Panc1 (cell line): ENCODE measurements around the gene FBLN1. TPM values are rescaled to one million over a fixed set of nuclear protein-coding genes. Genes with fewer than 3 reads are reported as not detected.

Experiments
- ATAC-seq: fragments of 200-7000 bp; cut with Tn5 transposase; 2 replicates; pipeline ENCODE4 v1.9.1; 2020; ENCODE audit warnings: mild to moderate bottlenecking, moderate library complexity
- BruUV-seq: library from RNA; stranded (reverse); fragments of 400-500 nt; replicated peaks from 2 replicates; lab custom pipeline; 2021; lab: Mats Ljungman, UMichigan
- CTCF ChIA-PET: fragments of 300-600 bp; sonication (Branson Sonifier 250); formaldehyde crosslinking; loops from one replicate; lab custom pipeline; 2022; ENCODE audit warnings: antibody characterized with exemption; lab: Charles Lee
- POLR2A ChIA-PET: fragments of 300-600 bp; sonication (Branson Sonifier 250); formaldehyde crosslinking; loops from one replicate; lab custom pipeline; 2022; ENCODE audit warnings: antibody characterized with exemption; lab: Charles Lee
- DNase-seq: peaks from one replicate; pipeline ENCODE4 v3.0.0-alpha.2; 2010; ENCODE audit warnings: low read depth, low spot score
- H3K27ac ChIP-seq: 2 replicates; pipeline ENCODE4 v1.5.1; 2011; ENCODE audit warnings: mild to moderate bottlenecking, low read length, inconsistent platforms
- H3K27me3 ChIP-seq: fragments of 200-500 bp; sonication (Bioruptor generic); 2 replicates; pipeline ENCODE4 v1.6.0; 2014; ENCODE audit warnings: low read length, inconsistent platforms; ENCODE audit not compliant: control insufficient read depth, insufficient read depth
- H3K36me3 ChIP-seq: fragments of 200-500 bp; sonication (Bioruptor generic); 2 replicates; pipeline ENCODE4 v1.5.1; 2014; ENCODE audit warnings: inconsistent platforms, mild to moderate bottlenecking, low read length, moderate library complexity; ENCODE audit not compliant: control insufficient read depth, insufficient read depth
- H3K4me1 ChIP-seq: 2 replicates; pipeline ENCODE4 v1.5.1; 2011; ENCODE audit warnings: inconsistent platforms, mild to moderate bottlenecking, low read length, moderate library complexity; ENCODE audit not compliant: control insufficient read depth, insufficient read depth
- H3K4me3 ChIP-seq, 2 experiments: 2 replicates each; pipeline ENCODE4 v1.5.1; 2011 to 2012; ENCODE audit warnings: low read depth in 2 of 2, low read length in 2 of 2, mild to moderate bottlenecking in 2 of 2, inconsistent platforms in 1 of 2, moderate library complexity in 1 of 2
- H3K9me3 ChIP-seq: fragments of 200-500 bp; sonication (Bioruptor generic); 2 replicates; pipeline ENCODE4 v1.5.1; 2014; ENCODE audit warnings: low read depth, mild to moderate bottlenecking, inconsistent platforms, low read length, moderate library complexity; ENCODE audit not compliant: control insufficient read depth, insufficient read depth
- CTCF ChIP-seq: fragments of 450-650 bp; IDR thresholded peaks from 2 replicates; pipeline ENCODE4 v1.5.1; 2017; ENCODE audit warnings: mild to moderate bottlenecking
- POLR2AphosphoS5 ChIP-seq: IDR thresholded peaks from 2 replicates; pipeline ENCODE4 v1.6.1; 2012; ENCODE audit warnings: mild to moderate bottlenecking, low read depth, low read length, moderate library complexity
- REST ChIP-seq, 2 experiments: IDR thresholded peaks; 2 replicates each; pipeline ENCODE4 v1.6.1; 2011 to 2012; ENCODE audit warnings: low read depth in 2 of 2, control low read depth in 1 of 2, low read length in 1 of 2, mild to moderate bottlenecking in 1 of 2, moderate library complexity in 1 of 2; ENCODE audit not compliant: insufficient read depth in 1 of 2
- SIN3A ChIP-seq: IDR thresholded peaks from 2 replicates; pipeline ENCODE4 v1.6.1; 2012; ENCODE audit warnings: low read depth, mild to moderate bottlenecking, low read length, moderate library complexity, borderline replicate concordance; ENCODE audit not compliant: insufficient read depth
- TCF7L2 ChIP-seq: IDR thresholded peaks from 2 replicates; pipeline ENCODE4 v1.6.1; 2011; ENCODE audit warnings: mild to moderate bottlenecking, low read depth, low read length, inconsistent platforms
- in situ Hi-C: cut with HindIII; loops from 2 replicates; pipeline ENCODE4 v1.10.0; 2016; ENCODE audit warnings: low sequenced_read_pairs, low pct_unique_long_range_greater_than_20kb
- intact Hi-C: fragments of 100-400 bp; cut with micrococcal nuclease; formaldehyde crosslinking; loops from one replicate; pipeline ENCODE4 v1.10.0; 2022; ENCODE audit not compliant: unreplicated experiment
- total RNA-seq: library from RNA; stranded (reverse); gene quantifications from one replicate; pipeline ENCODE4 v1.2.1, GENCODE V29; 2021; ENCODE audit not compliant: unreplicated experiment

FBLN1 gene
- total RNA-seq, 1 experiment from 2014 or later = 143 TPM

- Histone ChIP-seq H3K4me1 (no peaks in the 10 kb centered on the region), H3K27ac (no peak overlapping the region), H3K27me3 (no peaks in the 10 kb centered on the region), H3K9me3 (no peaks in the 10 kb centered on the region; the same call in 1 of the 2 replicates), H3K36me3 (no peaks in the 10 kb centered on the region), H3K4me3 (no peak overlapping the region)
- DNase-seq = no peak
- ChIA-PET POLR2A (interaction anchor here (0.6 kb wide), 1 partner anchor 310 kb away, joined by 11 read pairs; no protein-coding TSS in a partner anchor), CTCF (interaction anchor here (0.5 kb wide), 1 partner anchor 41 kb away, joined by 3 read pairs; no protein-coding TSS in a partner anchor)
- TF ChIP-seq CTCF (no peak), REST (IDR thresholded peaks at IDR 0.05; ENCODE audit: insufficient read depth in 1 of 2, low read depth in 2 of 2, low read length in 1 of 2) (no peak), POLR2AphosphoS5 (no peak), SIN3A (no peak), TCF7L2 (no peak)
- no TSS peak for BruUV-seq
- in situ Hi-C loops (no loop called here), intact Hi-C loops (no loop called here)
- ATAC-seq = no peak
These were observed 60.8 kb downstream of the FBLN1 start for GRCh38 chr22:45563362-45564040.

GRCh38 chr22:45564349-45565030 is 61.8 kb downstream of the FBLN1 start:
- ChIA-PET CTCF (no interaction called here), POLR2A (no interaction called here)
- H3K27ac ChIP-seq = no peak overlapping the region
- ATAC-seq (no peak; the same call in 1 of the 2 replicates), DNase-seq (no peak)
- no peak overlapping the region for H3K4me3 ChIP-seq
- H3K9me3 ChIP-seq = no peaks in the 10 kb centered on the region; the same call in 1 of the 2 replicates
- H3K27me3 ChIP-seq = no peaks in the 10 kb centered on the region
- intact Hi-C loops = no loop called here
- no TSS peak for BruUV-seq
- TF ChIP-seq SIN3A (no peak), CTCF (no peak), TCF7L2 (no peak), REST (IDR thresholded peaks at IDR 0.05; ENCODE audit: insufficient read depth in 1 of 2, low read depth in 2 of 2, low read length in 1 of 2) (no peak), POLR2AphosphoS5 (no peak)
- no peaks in the 10 kb centered on the region for H3K4me1 ChIP-seq
- in situ Hi-C loops = no loop called here
- no peaks in the 10 kb centered on the region for H3K36me3 ChIP-seq
